Measurements from ENCODE around the gene LGALS3BP.

- no peak for TF ChIP-seq ELK1 (IDR thresholded peaks at IDR 0.05; ENCODE audit: borderline replicate concordance, low read depth, low read length)
- no peak for TF ChIP-seq CTCF (conservative IDR thresholded peaks at IDR 0.05; ENCODE audit: low read depth, low read length)
- no peak for TF ChIP-seq RAD21 (IDR thresholded peaks at IDR 0.05; ENCODE audit: low read length)
- no peak for TF ChIP-seq CEBPB (IDR thresholded peaks at IDR 0.05; ENCODE audit: low read depth, low read length)
- TF ChIP-seq RCOR1 (IDR thresholded peaks at IDR 0.05; ENCODE audit: insufficient replicate concordance, low read length) = no peak
- no peak for TF ChIP-seq CHD1 (IDR thresholded peaks at IDR 0.05; ENCODE audit: low read depth, low read length)
- TF ChIP-seq FOS (IDR thresholded peaks at IDR 0.05; ENCODE audit: low read depth, low read length) = no peak
- no peak for TF ChIP-seq POLR2A (IDR thresholded peaks at IDR 0.05; ENCODE audit: low read depth, low read length)
- TF ChIP-seq MAFK (IDR thresholded peaks at IDR 0.05; ENCODE audit: low read depth, low read length) = no peak
- TF ChIP-seq USF2 (IDR thresholded peaks at IDR 0.05; ENCODE audit: low read depth, low read length) = no peak
- TF ChIP-seq MXI1 (IDR thresholded peaks at IDR 0.05; ENCODE audit: borderline replicate concordance, low read depth, low read length) = no peak
These were observed 41.0 kb upstream of the LGALS3BP start for GRCh38 chr17:79020631-79021301.
